Loucy (cell line): ENCODE data around the gene CRHR2.

Experiments
- H2AFZ ChIP-seq: fragments of 200-600 bp; sonication (generic); 2 replicates; pipeline ENCODE4 v1.6.0; 2016; ENCODE audit warnings: antibody characterized with exemption, mild to moderate bottlenecking, low read length, moderate library complexity
- H3F3A ChIP-seq: fragments of 200-600 bp; 2 replicates; pipeline ENCODE4 v1.6.0; 2016; ENCODE audit warnings: antibody characterized with exemption, low read depth, mild to moderate bottlenecking
- H3K27me3 ChIP-seq: fragments of 200-600 bp; sonication (generic); 2 replicates; pipeline ENCODE4 v1.6.1; 2014; ENCODE audit warnings: low read length, mild to moderate bottlenecking; ENCODE audit not compliant: insufficient read depth, poor library complexity, severe bottlenecking
- H3K36me3 ChIP-seq: fragments of 200-600 bp; sonication (generic); 2 replicates; pipeline ENCODE4 v1.6.1; 2016; ENCODE audit warnings: low read length; ENCODE audit not compliant: insufficient read depth
- H3K4me1 ChIP-seq: fragments of 200-600 bp; sonication (generic); 2 replicates; pipeline ENCODE4 v1.5.1; 2014; ENCODE audit warnings: low read length, mild to moderate bottlenecking; ENCODE audit not compliant: insufficient read depth, poor library complexity, severe bottlenecking
- H3K4me2 ChIP-seq: fragments of 200-600 bp; sonication (generic); 2 replicates; pipeline ENCODE4 v1.6.0; 2014; ENCODE audit warnings: antibody characterized with exemption, low read length, low read depth, mild to moderate bottlenecking; ENCODE audit not compliant: poor library complexity, severe bottlenecking
- H3K4me3 ChIP-seq: fragments of 200-600 bp; sonication (generic); 2 replicates; pipeline ENCODE4 v1.5.1; 2014; ENCODE audit warnings: low read length, mild to moderate bottlenecking, mixed read lengths; ENCODE audit not compliant: poor library complexity, severe bottlenecking
- H3K79me2 ChIP-seq: fragments of 200-600 bp; sonication (generic); 2 replicates; pipeline ENCODE4 v1.6.1; 2014; ENCODE audit warnings: low read length; ENCODE audit not compliant: insufficient read depth
- H3K9ac ChIP-seq: fragments of 200-600 bp; sonication (generic); 2 replicates; pipeline ENCODE4 v1.6.0; 2014; ENCODE audit warnings: mild to moderate bottlenecking, low read depth, low read length, moderate library complexity; ENCODE audit not compliant: poor library complexity, severe bottlenecking
- H3K9me2 ChIP-seq: fragments of 200-600 bp; sonication (generic); replicated peaks from 2 replicates; pipeline ENCODE4 v1.6.1; 2016; ENCODE audit warnings: low read depth, low read length, mixed read lengths
- H3K9me3 ChIP-seq: fragments of 200-600 bp; sonication (generic); 2 replicates; pipeline ENCODE4 v1.6.1; 2014; ENCODE audit warnings: mild to moderate bottlenecking, antibody characterized with exemption, low read length, low read depth; ENCODE audit not compliant: insufficient read depth
- H4K20me1 ChIP-seq: fragments of 200-600 bp; sonication (generic); 2 replicates; pipeline ENCODE4 v1.6.0; 2014; ENCODE audit warnings: antibody characterized with exemption, low read length, mild to moderate bottlenecking; ENCODE audit not compliant: insufficient read depth, poor library complexity, severe bottlenecking
- CTCF ChIP-seq: fragments of 200-600 bp; sonication (generic); conservative IDR thresholded peaks from 2 replicates; pipeline ENCODE4 v1.5.1; 2014; ENCODE audit warnings: mild to moderate bottlenecking, antibody characterized with exemption, low read length
- EZH2phosphoT487 ChIP-seq: fragments of 200-600 bp; IDR thresholded peaks from 2 replicates; pipeline ENCODE4 v1.6.1; 2018; ENCODE audit warnings: antibody characterized with exemption, mild to moderate bottlenecking, moderate library complexity, borderline replicate concordance

Gene CRHR2

GRCh38 chr7:30694774-30695721, 12.8 kb upstream of the CRHR2 start:
- Histone ChIP-seq H3F3A (no peaks in the 10 kb centered on the region), H2AFZ (no peak overlapping the region), H3K36me3 (no peaks in the 10 kb centered on the region), H3K4me2 (no peak overlapping the region), H4K20me1 (no peaks in the 10 kb centered on the region), H3K4me3 (no peak overlapping the region), H3K9me3 (no peaks in the 10 kb centered on the region), H3K9me2 (no peaks in the 10 kb centered on the region), H3K79me2 (no peaks in the 10 kb centered on the region), H3K9ac (no peak overlapping the region), H3K27me3 (no peaks in the 10 kb centered on the region), H3K4me1 (no peaks in the 10 kb centered on the region)
- TF ChIP-seq CTCF: no peak
- TF ChIP-seq EZH2phosphoT487: no peak

GRCh38 chr7:30694218-30694745, 12.0 kb upstream of the CRHR2 start:
- H3K4me3 ChIP-seq: no peak overlapping the region
- no peak overlapping the region for H3K9ac ChIP-seq
- H3K9me2 ChIP-seq: no peaks in the 10 kb centered on the region
- H3K27me3 ChIP-seq: no peaks in the 10 kb centered on the region
- TF ChIP-seq EZH2phosphoT487: no peak
- no peak for TF ChIP-seq CTCF
- H2AFZ ChIP-seq: no peak overlapping the region
- no peaks in the 10 kb centered on the region for H4K20me1 ChIP-seq
- no peaks in the 10 kb centered on the region for H3K79me2 ChIP-seq
- no peaks in the 10 kb centered on the region for H3K36me3 ChIP-seq
- no peaks in the 10 kb centered on the region for H3K4me1 ChIP-seq
- H3K4me2 ChIP-seq: no peak overlapping the region
- H3K9me3 ChIP-seq: no peaks in the 10 kb centered on the region
- no peaks in the 10 kb centered on the region for H3F3A ChIP-seq

GRCh38 chr7:30692882-30693281, 10.6 kb upstream of the CRHR2 start:
- Histone ChIP-seq H3K9me2 (no peaks in the 10 kb centered on the region), H3K79me2 (no peaks in the 10 kb centered on the region), H3K27me3 (no peaks in the 10 kb centered on the region), H3K9ac (no peak overlapping the region), H3K4me1 (peaks cover under 1% of the 10 kb centered on the region), H3F3A (no peaks in the 10 kb centered on the region), H3K4me3 (no peak overlapping the region), H3K9me3 (no peaks in the 10 kb centered on the region), H3K36me3 (no peaks in the 10 kb centered on the region), H2AFZ (no peak overlapping the region), H4K20me1 (no peaks in the 10 kb centered on the region), H3K4me2 (no peak overlapping the region)
- TF ChIP-seq EZH2phosphoT487 (no peak), CTCF (no peak)
